ENCODE measurements around the gene NCOA5. TPM values are rescaled to one million over a fixed set of nuclear protein-coding genes. Genes with fewer than 3 reads are reported as not detected.

The NCOA5 gene
- total and polyA plus RNA-seq, 10 donors = 14.3 to 33.2 (median 27.7) TPM

DNA sequence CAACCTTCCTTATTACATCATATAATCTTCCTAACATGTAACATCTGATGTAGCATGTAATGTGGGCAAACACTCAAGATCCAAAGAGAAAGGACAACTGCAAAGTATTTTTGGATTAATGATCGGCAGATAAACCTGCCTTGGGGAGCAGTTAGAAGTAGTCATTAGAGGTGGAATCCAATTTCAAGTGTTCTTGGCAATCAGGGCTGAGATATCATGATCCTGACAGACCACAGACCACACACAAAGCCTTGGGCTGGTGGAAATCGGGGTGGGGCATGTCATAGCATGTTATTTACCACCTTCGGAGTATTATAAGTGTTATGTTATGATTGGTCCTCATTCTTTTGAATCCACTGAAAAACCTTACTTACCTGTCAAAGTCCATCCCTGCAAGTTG lies 16.3 kb downstream of the NCOA5 start:
- no peak for DNase-seq
- intact Hi-C loops (cut with DNase I; ENCODE audit: low total_unique reads) = no loop called here
- Histone ChIP-seq H3K4me3 (no peak overlapping the region), H3K27ac (no peak overlapping the region), H3K9me3 (no peaks in the 10 kb centered on the region), H3K4me1 (no peaks in the 10 kb centered on the region), H3K27me3 (replicated peaks in 1 of 7) (no peaks in the 10 kb centered on the region), H3K36me3 (peaks cover 3 to 82% (median 55%) of the 10 kb centered on the region in 6 donors)
- WGBS, 5 donors = 90 to 95% (median 92%) methylated on average over 3 of the region's 3 CpGs
- TF ChIP-seq POLR2AphosphoS5 (IDR thresholded peaks at IDR 0.05) (no peak), POLR2A (IDR thresholded peaks at IDR 0.05) (no peak)
- TF ChIP-seq, protein P1, sequence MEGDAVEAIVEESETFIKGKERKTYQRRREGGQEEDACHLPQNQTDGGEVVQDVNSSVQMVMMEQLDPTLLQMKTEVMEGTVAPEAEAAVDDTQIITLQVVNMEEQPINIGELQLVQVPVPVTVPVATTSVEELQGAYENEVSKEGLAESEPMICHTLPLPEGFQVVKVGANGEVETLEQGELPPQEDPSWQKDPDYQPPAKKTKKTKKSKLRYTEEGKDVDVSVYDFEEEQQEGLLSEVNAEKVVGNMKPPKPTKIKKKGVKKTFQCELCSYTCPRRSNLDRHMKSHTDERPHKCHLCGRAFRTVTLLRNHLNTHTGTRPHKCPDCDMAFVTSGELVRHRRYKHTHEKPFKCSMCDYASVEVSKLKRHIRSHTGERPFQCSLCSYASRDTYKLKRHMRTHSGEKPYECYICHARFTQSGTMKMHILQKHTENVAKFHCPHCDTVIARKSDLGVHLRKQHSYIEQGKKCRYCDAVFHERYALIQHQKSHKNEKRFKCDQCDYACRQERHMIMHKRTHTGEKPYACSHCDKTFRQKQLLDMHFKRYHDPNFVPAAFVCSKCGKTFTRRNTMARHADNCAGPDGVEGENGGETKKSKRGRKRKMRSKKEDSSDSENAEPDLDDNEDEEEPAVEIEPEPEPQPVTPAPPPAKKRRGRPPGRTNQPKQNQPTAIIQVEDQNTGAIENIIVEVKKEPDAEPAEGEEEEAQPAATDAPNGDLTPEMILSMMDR (IDR thresholded peaks at IDR 0.05 in 8 of 11, conservative IDR thresholded peaks at IDR 0.05 in 3 of 11) = no peak

DNA sequence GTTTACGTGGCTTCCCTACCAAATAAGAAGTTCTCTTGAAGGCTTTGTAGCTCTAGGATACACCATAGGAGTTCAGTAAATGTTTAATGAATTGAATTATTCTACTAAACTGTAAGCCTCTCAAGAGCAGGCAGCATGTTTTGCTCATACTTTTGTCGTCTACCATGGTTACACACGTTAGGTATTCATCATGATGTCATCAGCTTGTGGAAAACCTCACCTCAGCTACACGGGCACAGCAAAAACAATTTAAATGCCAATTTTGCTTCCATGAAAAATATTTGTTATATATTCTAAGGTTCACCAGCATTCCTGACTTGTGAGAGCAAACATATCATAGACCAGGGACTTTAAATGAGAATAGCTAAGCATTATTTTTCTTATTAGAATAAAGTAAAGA lies 16.7 kb downstream of the NCOA5 start:
- Histone ChIP-seq H3K27me3 (replicated peaks in 1 of 7) (no peaks in the 10 kb centered on the region), H3K4me1 (no peaks in the 10 kb centered on the region), H3K36me3 (peaks cover 3 to 82% (median 55%) of the 10 kb centered on the region in 6 donors), H3K27ac (no peak overlapping the region), H3K4me3 (no peak overlapping the region), H3K9me3 (no peaks in the 10 kb centered on the region)
- TF ChIP-seq POLR2A (IDR thresholded peaks at IDR 0.05) (no peak), POLR2AphosphoS5 (IDR thresholded peaks at IDR 0.05) (no peak)
- TF ChIP-seq, protein P1 (IDR thresholded peaks at IDR 0.05 in 8 of 11, conservative IDR thresholded peaks at IDR 0.05 in 3 of 11) = no peak
- WGBS, 5 donors = 85 to 95% (median 90%) methylated on average over 4 of the region's 4 CpGs
- intact Hi-C loops (cut with DNase I; ENCODE audit: low total_unique reads) = no loop called here
- DNase-seq = no peak

DNA sequence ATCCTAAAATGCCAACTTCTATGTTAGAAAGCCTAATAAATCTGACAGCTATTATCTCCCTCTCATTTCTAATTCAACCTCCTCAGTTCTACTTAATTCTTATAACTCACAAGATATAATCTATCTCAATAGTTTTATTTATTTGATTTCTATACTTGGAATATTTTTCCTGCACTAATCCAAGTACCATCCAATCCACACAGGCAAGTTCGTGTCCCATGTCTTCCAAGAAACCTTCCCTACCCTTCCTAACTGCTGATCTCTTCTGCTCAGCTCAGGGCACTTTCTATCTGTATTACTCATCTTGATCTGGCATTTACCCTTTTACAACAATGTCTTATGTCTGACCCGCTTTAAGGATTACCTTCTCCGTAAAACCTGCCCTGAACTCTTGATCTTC lies 18.2 kb downstream of the NCOA5 start:
- Histone ChIP-seq H3K9me3 (no peaks in the 10 kb centered on the region), H3K27ac (no peak overlapping the region), H3K27me3 (replicated peaks in 1 of 7) (no peaks in the 10 kb centered on the region), H3K36me3 (peaks cover 8 to 83% (median 60%) of the 10 kb centered on the region in 6 donors), H3K4me3 (no peak overlapping the region), H3K4me1 (no peaks in the 10 kb centered on the region)
- TF ChIP-seq, protein P1 (IDR thresholded peaks at IDR 0.05 in 8 of 11, conservative IDR thresholded peaks at IDR 0.05 in 3 of 11) = no peak
- TF ChIP-seq POLR2AphosphoS5 (IDR thresholded peaks at IDR 0.05) (no peak), POLR2A (IDR thresholded peaks at IDR 0.05) (no peak)
- WGBS, 5 donors = 93 to 98% (median 95%) methylated on average over 3 of the region's 3 CpGs
- no peak for DNase-seq
- intact Hi-C loops (cut with DNase I; ENCODE audit: low total_unique reads) = no loop called here

DNA sequence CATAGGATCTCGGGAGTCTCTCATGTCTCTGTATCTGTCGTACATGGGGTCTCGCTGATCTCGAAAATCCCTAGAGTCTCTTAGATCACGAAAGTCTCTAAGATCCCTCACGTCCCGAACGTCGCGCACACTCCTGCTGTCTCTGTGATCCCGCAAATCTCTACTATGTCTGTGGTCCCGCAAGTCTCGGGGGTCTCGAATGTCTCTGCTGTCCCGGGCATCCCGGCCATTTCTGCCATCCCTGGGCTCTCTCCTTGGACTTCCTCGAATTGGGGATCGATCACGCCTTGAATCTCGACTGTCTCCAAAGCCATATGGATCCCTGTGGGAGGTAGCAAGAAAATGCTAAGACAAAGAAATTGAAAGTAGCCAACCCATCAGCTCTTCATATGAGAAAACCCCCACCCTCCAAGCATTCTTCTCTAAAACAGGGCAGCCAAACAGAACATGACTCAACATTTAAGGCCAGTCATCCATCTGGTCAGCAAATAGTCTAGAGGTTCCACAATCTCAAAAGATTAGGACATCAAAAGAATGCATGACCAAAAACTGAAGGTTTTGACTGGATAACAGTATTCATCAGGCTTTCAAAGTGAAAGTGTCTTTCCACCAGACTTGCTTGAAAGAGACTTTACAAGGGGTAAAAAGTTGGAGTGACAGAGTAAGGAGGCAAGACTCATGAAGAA lies 19.4 kb downstream of the NCOA5 start:
- no peak for DNase-seq
- Histone ChIP-seq H3K4me3 (no peak overlapping the region), H3K27ac (no peak overlapping the region), H3K27me3 (replicated peaks in 1 of 7) (no peaks in the 10 kb centered on the region), H3K4me1 (no peaks in the 10 kb centered on the region), H3K9me3 (no peaks in the 10 kb centered on the region), H3K36me3 (peaks cover 15 to 85% (median 68%) of the 10 kb centered on the region in 6 donors)
- 94 to 97% (median 96%) methylated on average over 20 of the region's 20 CpGs for WGBS, 5 donors
- intact Hi-C loops (cut with DNase I; ENCODE audit: low total_unique reads) = no loop called here
- TF ChIP-seq POLR2A (IDR thresholded peaks at IDR 0.05) = no peak
- no peak for TF ChIP-seq POLR2AphosphoS5 (IDR thresholded peaks at IDR 0.05)
- TF ChIP-seq, protein P1 (IDR thresholded peaks at IDR 0.05 in 8 of 11, conservative IDR thresholded peaks at IDR 0.05 in 3 of 11) = no peak
